Neural cell (in vitro differentiated cells): Measurements from ENCODE around the gene GSN. TPM values are rescaled to one million over a fixed set of nuclear protein-coding genes. Genes with fewer than 3 reads are reported as not detected.
A peak's percentile ranks its signal among the peaks of the same experiment; 100 is the strongest.

Experiments used
- H2AFZ ChIP-seq: fragments of 200-600, 300-800 bp; sonication (generic), shearing (Covaris generic); 2 replicates; pipeline ENCODE4 v1.6.0; 2014; ENCODE audit warnings: low read depth, mild to moderate bottlenecking, antibody characterized with exemption, low read length, moderate library complexity
- H3F3A ChIP-seq: fragments of 200-600 bp; shearing (Covaris generic); 2 replicates; pipeline ENCODE4 v1.6.1; 2016; ENCODE audit warnings: mild to moderate bottlenecking, moderate library complexity, mixed read lengths, antibody characterized with exemption, low read length; ENCODE audit not compliant: insufficient read depth, poor library complexity, severe bottlenecking
- H3K27ac ChIP-seq: fragments of 200-600, 300-800 bp; sonication (generic), shearing (Covaris generic); 2 replicates; pipeline ENCODE4 v1.5.1; 2014; ENCODE audit warnings: mild to moderate bottlenecking, low read length, moderate library complexity
- H3K27me3 ChIP-seq: fragments of 300-800, 200-600 bp; sonication (generic), shearing (Covaris generic); 2 replicates; pipeline ENCODE4 v1.6.0; 2014; ENCODE audit warnings: mild to moderate bottlenecking, low read depth, low read length, moderate library complexity; ENCODE audit not compliant: insufficient read depth
- H3K36me3 ChIP-seq: fragments of 300-800, 200-600 bp; sonication (generic), shearing (Covaris generic); 2 replicates; pipeline ENCODE4 v1.5.1; 2014; ENCODE audit warnings: mild to moderate bottlenecking, antibody characterized with exemption, low read length, moderate library complexity; ENCODE audit not compliant: insufficient read depth
- H3K4me2 ChIP-seq: fragments of 300-800, 200-600 bp; sonication (generic), shearing (Covaris generic); 2 replicates; pipeline ENCODE4 v1.6.0; 2014; ENCODE audit warnings: mild to moderate bottlenecking, low read length
- H3K4me3 ChIP-seq: fragments of 300-800, 200-600 bp; sonication (generic), shearing (Covaris generic); 2 replicates; pipeline ENCODE4 v1.5.1; 2014; ENCODE audit warnings: mild to moderate bottlenecking, low read length, moderate library complexity
- H3K79me2 ChIP-seq: fragments of 200-600 bp; shearing (Covaris generic); replicated peaks from 2 replicates; pipeline ENCODE4 v1.6.0; 2014; ENCODE audit warnings: mild to moderate bottlenecking, low read length, moderate library complexity; ENCODE audit not compliant: insufficient read depth
- H3K9ac ChIP-seq: fragments of 300-800, 200-600 bp; sonication (generic), shearing (Covaris generic); 2 replicates; pipeline ENCODE4 v1.6.1; 2016; ENCODE audit warnings: mild to moderate bottlenecking, low read length, mixed read lengths
- H3K9me2 ChIP-seq: fragments of 200-600 bp; shearing (Covaris generic); 2 replicates; pipeline ENCODE4 v1.6.1; 2016; ENCODE audit warnings: mild to moderate bottlenecking, low read length, mixed read lengths; ENCODE audit not compliant: insufficient read depth
- H3K9me3 ChIP-seq: fragments of 200-600, 300-800 bp; sonication (generic), shearing (Covaris generic); 2 replicates; pipeline ENCODE4 v1.6.1; 2016; ENCODE audit warnings: mild to moderate bottlenecking, mixed run types, low read length, moderate library complexity, mixed read lengths
- H4K20me1 ChIP-seq: fragments of 200-600 bp; shearing (Covaris generic); 2 replicates; pipeline ENCODE4 v1.6.1; 2016; ENCODE audit warnings: mild to moderate bottlenecking, mixed run types; ENCODE audit not compliant: insufficient read depth
- CTCF ChIP-seq: fragments of 450-650 bp; IDR thresholded peaks from 2 replicates; pipeline ENCODE4 v1.5.1; 2014; ENCODE audit warnings: antibody characterized with exemption, mild to moderate bottlenecking, moderate library complexity; ENCODE audit not compliant: poor library complexity, severe bottlenecking
- EP300 ChIP-seq: fragments of 450-650 bp; conservative IDR thresholded peaks from 2 replicates; pipeline ENCODE4 v1.6.1; 2014; ENCODE audit warnings: antibody characterized with exemption, mild to moderate bottlenecking, moderate library complexity; ENCODE audit not compliant: poor library complexity, severe bottlenecking
- EZH2 ChIP-seq: fragments of 200-600, 300-800 bp; shearing (Covaris generic), sonication (generic); IDR thresholded peaks from 2 replicates; pipeline ENCODE4 v1.6.1; 2014; ENCODE audit warnings: antibody characterized with exemption, low read length, borderline replicate concordance, mild to moderate bottlenecking; ENCODE audit not compliant: insufficient read depth, poor library complexity, severe bottlenecking
- MXI1 ChIP-seq: fragments of 450-650 bp; conservative IDR thresholded peaks from 2 replicates; pipeline ENCODE4 v1.6.1; 2014; ENCODE audit warnings: antibody characterized with exemption, mild to moderate bottlenecking; ENCODE audit not compliant: poor library complexity, severe bottlenecking
- POLR2AphosphoS5 ChIP-seq: IDR thresholded peaks from 2 replicates; pipeline ENCODE4 v1.6.1; 2012
- RAD21 ChIP-seq: fragments of 450-650 bp; conservative IDR thresholded peaks from 2 replicates; pipeline ENCODE4 v1.6.1; 2014; ENCODE audit warnings: antibody characterized with exemption, mild to moderate bottlenecking, moderate library complexity
- REST ChIP-seq: IDR thresholded peaks from 2 replicates; pipeline ENCODE4 v1.6.1; 2012; ENCODE audit warnings: borderline replicate concordance
- SMC3 ChIP-seq: fragments of 450-650 bp; conservative IDR thresholded peaks from 2 replicates; pipeline ENCODE4 v1.6.1; 2014; ENCODE audit warnings: antibody characterized with exemption, mild to moderate bottlenecking, moderate library complexity; ENCODE audit not compliant: poor library complexity
- TAF1 ChIP-seq: IDR thresholded peaks from 2 replicates; pipeline ENCODE4 v1.6.1; 2012; ENCODE audit warnings: low read depth
- polyA plus RNA-seq: library from polyadenylated mRNA; depleted of rRNA; stranded (reverse); fragments of >200 nt; gene quantifications from 2 replicates; pipeline ENCODE4 v1.2.3, GENCODE V29; 2014

The GSN gene
- polyA plus RNA-seq, 1 donor from 2014 or later: 2.4 TPM

GRCh38 chr9:121266906-121267650, 884 bp upstream of the GSN start:
- no peak overlapping the region for H3K4me2 ChIP-seq
- H4K20me1 ChIP-seq: no peaks in the 10 kb centered on the region
- TF ChIP-seq EP300: no peak
- no peak for TF ChIP-seq EZH2
- TF ChIP-seq REST: no peak
- no peak for TF ChIP-seq RAD21
- no peak for TF ChIP-seq CTCF
- no peak for TF ChIP-seq SMC3
- no peak for TF ChIP-seq TAF1
- TF ChIP-seq MXI1: no peak
- TF ChIP-seq POLR2AphosphoS5: no peak
- no peaks in the 10 kb centered on the region for H3K9me3 ChIP-seq
- no peak overlapping the region for H2AFZ ChIP-seq
- peaks cover 20% of the 10 kb centered on the region for H3K27me3 ChIP-seq
- H3K9ac ChIP-seq: no peak overlapping the region
- no peaks in the 10 kb centered on the region for H3F3A ChIP-seq
- H3K79me2 ChIP-seq: no peaks in the 10 kb centered on the region
- H3K9me2 ChIP-seq: no peaks in the 10 kb centered on the region
- no peak overlapping the region for H3K27ac ChIP-seq
- peak overlapping the region; percentile 65 for H3K4me3 ChIP-seq
- no peaks in the 10 kb centered on the region for H3K36me3 ChIP-seq

GRCh38 chr9:121268598-121268850, 562 bp downstream of the GSN start:
- Histone ChIP-seq H2AFZ (no peak overlapping the region), H3K27me3 (peaks cover 20% of the 10 kb centered on the region), H3K4me2 (no peak overlapping the region), H3K9me2 (no peaks in the 10 kb centered on the region), H3K36me3 (no peaks in the 10 kb centered on the region), H3F3A (no peaks in the 10 kb centered on the region), H3K9me3 (no peaks in the 10 kb centered on the region), H3K4me3 (peak overlapping the region; percentile 65), H3K9ac (no peak overlapping the region), H3K27ac (no peak overlapping the region), H3K79me2 (no peaks in the 10 kb centered on the region), H4K20me1 (no peaks in the 10 kb centered on the region)
- no peak for TF ChIP-seq TAF1
- TF ChIP-seq CTCF: no peak
- no peak for TF ChIP-seq REST
- TF ChIP-seq EZH2: no peak
- TF ChIP-seq POLR2AphosphoS5: no peak
- TF ChIP-seq EP300: no peak
- TF ChIP-seq MXI1: no peak
- no peak for TF ChIP-seq SMC3
- TF ChIP-seq RAD21: no peak
